Astrocyte (in vitro differentiated cells and primary cell): ENCODE measurements around the gene C1QB.

Experiments
- EZH2 ChIP-seq: IDR thresholded peaks from 2 replicates; pipeline ENCODE4 v1.6.1; 2012; ENCODE audit warnings: mild to moderate bottlenecking, low read length, inconsistent platforms; ENCODE audit not compliant: insufficient read depth
- TF ChIP-seq, protein P1 (sequence below): IDR thresholded peaks from 2 replicates; pipeline ENCODE4 v1.5.1; 2011; ENCODE audit warnings: low read depth, mild to moderate bottlenecking, inconsistent platforms, low read length, moderate library complexity; ENCODE audit not compliant: insufficient read depth

DNA sequence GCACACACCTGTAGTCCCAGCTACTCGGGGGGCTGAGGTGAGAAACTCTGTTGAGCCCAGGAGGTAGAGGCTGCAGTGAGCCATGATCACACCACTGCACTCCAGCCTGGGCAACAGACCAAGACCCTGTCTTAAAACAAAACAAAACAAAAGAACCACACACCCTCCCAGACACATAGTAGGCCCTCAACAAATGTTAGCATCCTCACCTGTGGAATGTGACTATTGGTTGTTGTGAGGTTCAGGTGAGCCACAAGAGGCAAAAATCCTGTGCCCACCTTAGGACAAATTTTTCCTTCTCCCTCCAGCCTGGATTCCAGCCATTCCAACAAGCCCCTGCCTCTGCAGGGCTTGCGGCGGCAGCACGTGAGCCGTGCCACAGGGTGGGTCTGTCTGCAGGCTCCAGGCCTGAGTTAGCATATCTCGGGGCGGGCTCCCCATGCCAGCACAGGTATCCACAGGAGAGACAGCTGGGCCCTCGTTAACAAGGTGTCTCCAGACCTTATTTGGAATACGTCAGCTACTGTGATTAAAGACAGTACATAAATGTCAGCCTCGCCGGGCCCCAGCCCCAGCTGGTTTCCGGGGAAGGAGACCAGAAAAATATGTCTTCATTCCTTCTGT is 17.4 kb downstream of the C1QB start:
- TF ChIP-seq, protein P1, sequence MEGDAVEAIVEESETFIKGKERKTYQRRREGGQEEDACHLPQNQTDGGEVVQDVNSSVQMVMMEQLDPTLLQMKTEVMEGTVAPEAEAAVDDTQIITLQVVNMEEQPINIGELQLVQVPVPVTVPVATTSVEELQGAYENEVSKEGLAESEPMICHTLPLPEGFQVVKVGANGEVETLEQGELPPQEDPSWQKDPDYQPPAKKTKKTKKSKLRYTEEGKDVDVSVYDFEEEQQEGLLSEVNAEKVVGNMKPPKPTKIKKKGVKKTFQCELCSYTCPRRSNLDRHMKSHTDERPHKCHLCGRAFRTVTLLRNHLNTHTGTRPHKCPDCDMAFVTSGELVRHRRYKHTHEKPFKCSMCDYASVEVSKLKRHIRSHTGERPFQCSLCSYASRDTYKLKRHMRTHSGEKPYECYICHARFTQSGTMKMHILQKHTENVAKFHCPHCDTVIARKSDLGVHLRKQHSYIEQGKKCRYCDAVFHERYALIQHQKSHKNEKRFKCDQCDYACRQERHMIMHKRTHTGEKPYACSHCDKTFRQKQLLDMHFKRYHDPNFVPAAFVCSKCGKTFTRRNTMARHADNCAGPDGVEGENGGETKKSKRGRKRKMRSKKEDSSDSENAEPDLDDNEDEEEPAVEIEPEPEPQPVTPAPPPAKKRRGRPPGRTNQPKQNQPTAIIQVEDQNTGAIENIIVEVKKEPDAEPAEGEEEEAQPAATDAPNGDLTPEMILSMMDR = no peak
- TF ChIP-seq EZH2 = no peak
